Heart left ventricle (tissue), 16 donors: Measurements from ENCODE around the gene CFAP119. TPM values are rescaled to one million over a fixed set of nuclear protein-coding genes. Genes with fewer than 3 reads are reported as not detected.

ENCODE experiments used
- ATAC-seq, 4 donors: fragments of 200-7000 bp; cut with Tn5 transposase; one replicate each; pipeline ENCODE4 v1.9.1; 2020 to 2022; ENCODE audit warnings: moderate library complexity in 4 of 4, mild to moderate bottlenecking in 3 of 4, moderate number of reproducible peaks in 1 of 4
- DNase-seq, 5 donors: peaks; one replicate each; pipeline ENCODE4 v3.0.0-alpha.2; 2020
- H3K27ac ChIP-seq, 12 donors: fragments of 200-600 bp; sonication (generic) in 4 of 12; one replicate each; pipeline versions ENCODE4 v1.5.0 to v1.8.0; 2016 to 2022; ENCODE audit warnings: mild to moderate bottlenecking in 2 of 12
- H3K27me3 ChIP-seq, 9 donors: fragments of 200-600 bp; sonication (generic) in 2 of 9; one replicate each; pipeline versions ENCODE4 v1.5.1 to v1.8.0; 2016 to 2022; ENCODE audit warnings: mild to moderate bottlenecking in 3 of 9
- H3K36me3 ChIP-seq, 9 donors: fragments of 200-600 bp; sonication (generic) in 2 of 9; one replicate each; pipeline versions ENCODE4 v1.5.0 to v1.8.0; 2018 to 2022; ENCODE audit warnings: mild to moderate bottlenecking in 2 of 9
- H3K4me1 ChIP-seq, 12 donors: fragments of 200-600 bp; sonication (generic) in 4 of 12; one replicate each; pipeline versions ENCODE4 v1.5.0 to v1.8.0; 2016 to 2022; ENCODE audit warnings: mild to moderate bottlenecking in 3 of 12
- H3K4me3 ChIP-seq, 12 donors: fragments of 200-600 bp; sonication (generic) in 4 of 12; one replicate each; pipeline versions ENCODE4 v1.5.0 to v1.8.0; 2017 to 2022; ENCODE audit warnings: mild to moderate bottlenecking in 9 of 12, moderate library complexity in 4 of 12
- H3K9me3 ChIP-seq, 12 donors: fragments of 200-600 bp; sonication (generic) in 4 of 12; one replicate each; pipeline versions ENCODE4 v1.5.0 to v1.8.0; 2016 to 2022; ENCODE audit warnings: mild to moderate bottlenecking in 1 of 12
- POLR2A ChIP-seq, 2 donors: fragments of 450-650 bp; IDR thresholded peaks; one replicate each; pipeline ENCODE4 v1.6.1; 2017; ENCODE audit warnings: antibody characterized with exemption in 2 of 2, mild to moderate bottlenecking in 2 of 2, moderate library complexity in 2 of 2
- WGBS, 4 donors: extraction: QIAGEN DNeasy Blood & Tissue Kit in 2 of 4; methylation state at CpG; one replicate each; pipeline versions ENCODE4 v1.1.5 to v1.1.7; 2013 to 2018; 5-methylcytosine and 5-hydroxymethylcytosine counted together
- intact Hi-C, 10 donors: fragments of 100-400 bp; cut with DNase I; formaldehyde crosslinking; loops; one replicate each; pipeline versions ENCODE4 v1.11.1 to v1.14.2; 2022
- polyA plus RNA-seq, 2 donors: library from polyadenylated mRNA; stranded (reverse); fragments of 200-250 nt; gene quantifications; one replicate each; pipeline ENCODE4 v1.2.3, GENCODE V29; 2013
- total RNA-seq, 9 donors: library from RNA; depleted of rRNA in 2 of 9; stranded (reverse); fragments of >200 nt in 2 of 9; fragmentation: NEBNext Ultra II Directional in 3 of 9; extraction: Animal tissue kit (Norgen Biotek cat#: 25700) in 3 of 9; gene quantifications; one replicate each; pipeline versions ENCODE4 v1.1.0 to v1.2.4, GENCODE V29; 2016 to 2023
- TF ChIP-seq, protein P1 (sequence below), 12 donors: fragments of 200-600 bp; sonication (generic) in 4 of 12; IDR thresholded peaks; one replicate each; pipeline versions ENCODE4 v1.5.0 to v1.8.0; 2018 to 2022; ENCODE audit warnings: antibody characterized with exemption in 12 of 12, mild to moderate bottlenecking in 5 of 12
- donor health status: ischemic (EF 13 %, LVEDD 7.1; RV severe dilation, severe dysfunction).
- donor health status: healthy with polysubstance abuse.
- donor health status: DM: no; HTN: yes; CAD: no.
- donor health status: DM: no; HTN: no; CAD: no.
- donor health status: ischemic (EF 25% LVEDD 6.9; RV normal size, moderate dysfunction).
- donor health status: ischemic (EF 25% LVEDD 5.7; RV mildly dilated, moderate dysfunction).
- donor health status: healthy.
- donor health status: DM: yes; HTN: yes; CAD: no.
- donor health status: ischemic (EF 35%, LVEDD 5.7; RV mildly dilated, moderate dysfunction).
- donor health status: nonischemic (EF 11% LVEDD 7.7; RV severe dilation, severe dysfunction).
- donor health status: DM: yes; HTN: yes; CAD: no.
- donor health status: PGD.
- donor health status: ischemic (EF 29% LVEDD 5.4; RV normal size, mild dysfunction).
- donor health status: nonischemic (EF 23%, LVEDD 6.1; RV moderate dilation, normal function).

CFAP119 gene
- total and polyA plus RNA-seq, 11 donors = 0.48 to 2.1 (median 1.0) TPM

DNA sequence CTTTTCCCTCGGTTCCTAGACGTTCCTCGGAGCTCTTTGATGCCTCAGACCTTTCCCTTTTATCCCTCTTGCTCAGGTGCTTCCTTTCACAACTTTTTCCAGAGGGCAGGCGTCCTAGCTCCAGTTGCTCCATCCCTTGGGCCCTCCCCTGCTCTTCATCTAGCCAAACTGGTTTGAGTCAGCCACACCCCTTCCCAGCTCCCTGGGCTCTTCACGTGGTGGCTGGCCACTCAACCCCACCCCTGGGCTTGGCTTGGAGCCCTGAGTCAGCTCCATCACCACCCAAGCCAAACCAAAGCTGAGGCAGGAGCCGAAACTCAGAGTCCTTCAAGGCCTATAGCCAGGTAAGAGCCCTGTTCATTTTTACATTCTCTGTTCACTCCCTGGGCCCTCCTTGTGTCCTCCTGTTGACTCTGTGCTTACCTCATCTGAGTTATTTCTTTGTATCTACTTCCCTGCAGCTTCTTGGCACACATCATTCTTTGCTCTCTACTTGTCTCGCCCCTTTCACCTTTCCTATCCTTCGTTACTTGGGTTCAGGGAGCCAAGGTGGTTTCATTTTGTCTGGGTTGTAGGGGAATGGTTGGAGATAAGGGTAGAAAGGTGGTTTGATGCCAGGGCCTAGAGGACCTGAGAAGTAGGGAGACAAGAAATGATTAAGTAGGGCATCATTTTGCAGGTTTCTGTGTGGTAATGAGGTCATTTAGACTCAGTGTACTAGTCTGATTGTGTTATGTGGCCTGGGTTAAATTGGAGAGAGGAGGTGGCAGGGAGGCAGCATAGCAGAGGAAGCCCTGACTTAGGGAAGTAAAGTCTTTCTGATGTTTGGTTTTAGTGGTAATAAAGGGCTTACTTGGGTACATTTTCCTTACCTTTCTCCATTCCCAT lies 21.3 kb downstream of the CFAP119 start:
- intact Hi-C loops = loop anchor here in 2 of 10 donors (5.0 to 10.0 kb wide), 2 partner anchors 38 to 174 kb away; no protein-coding TSS in a partner anchor
- Histone ChIP-seq H3K4me3 (peak overlapping the region in 2 of 12 donors; percentile 8 to 18), H3K27ac (peak overlapping the region in 8 of 12 donors; percentile 9 to 65 (median 52)), H3K27me3 (no peaks in the 10 kb centered on the region), H3K36me3 (peaks cover 0 to 89% (median 66%) of the 10 kb centered on the region in 9 donors), H3K9me3 (no peaks in the 10 kb centered on the region), H3K4me1 (peaks cover 0 to 33% (median 22%) of the 10 kb centered on the region in 12 donors)
- 38 to 45% (median 41%) methylated on average over 8 of the region's 8 CpGs for WGBS, 4 donors
- no peak for TF ChIP-seq POLR2A (IDR thresholded peaks at IDR 0.05)
- TF ChIP-seq, protein P1, sequence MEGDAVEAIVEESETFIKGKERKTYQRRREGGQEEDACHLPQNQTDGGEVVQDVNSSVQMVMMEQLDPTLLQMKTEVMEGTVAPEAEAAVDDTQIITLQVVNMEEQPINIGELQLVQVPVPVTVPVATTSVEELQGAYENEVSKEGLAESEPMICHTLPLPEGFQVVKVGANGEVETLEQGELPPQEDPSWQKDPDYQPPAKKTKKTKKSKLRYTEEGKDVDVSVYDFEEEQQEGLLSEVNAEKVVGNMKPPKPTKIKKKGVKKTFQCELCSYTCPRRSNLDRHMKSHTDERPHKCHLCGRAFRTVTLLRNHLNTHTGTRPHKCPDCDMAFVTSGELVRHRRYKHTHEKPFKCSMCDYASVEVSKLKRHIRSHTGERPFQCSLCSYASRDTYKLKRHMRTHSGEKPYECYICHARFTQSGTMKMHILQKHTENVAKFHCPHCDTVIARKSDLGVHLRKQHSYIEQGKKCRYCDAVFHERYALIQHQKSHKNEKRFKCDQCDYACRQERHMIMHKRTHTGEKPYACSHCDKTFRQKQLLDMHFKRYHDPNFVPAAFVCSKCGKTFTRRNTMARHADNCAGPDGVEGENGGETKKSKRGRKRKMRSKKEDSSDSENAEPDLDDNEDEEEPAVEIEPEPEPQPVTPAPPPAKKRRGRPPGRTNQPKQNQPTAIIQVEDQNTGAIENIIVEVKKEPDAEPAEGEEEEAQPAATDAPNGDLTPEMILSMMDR (IDR thresholded peaks at IDR 0.05) = no peak
- ATAC-seq (peak; percentile 73 to 90 (median 84)), DNase-seq (peak; percentile 80 to 91 (median 82))

DNA sequence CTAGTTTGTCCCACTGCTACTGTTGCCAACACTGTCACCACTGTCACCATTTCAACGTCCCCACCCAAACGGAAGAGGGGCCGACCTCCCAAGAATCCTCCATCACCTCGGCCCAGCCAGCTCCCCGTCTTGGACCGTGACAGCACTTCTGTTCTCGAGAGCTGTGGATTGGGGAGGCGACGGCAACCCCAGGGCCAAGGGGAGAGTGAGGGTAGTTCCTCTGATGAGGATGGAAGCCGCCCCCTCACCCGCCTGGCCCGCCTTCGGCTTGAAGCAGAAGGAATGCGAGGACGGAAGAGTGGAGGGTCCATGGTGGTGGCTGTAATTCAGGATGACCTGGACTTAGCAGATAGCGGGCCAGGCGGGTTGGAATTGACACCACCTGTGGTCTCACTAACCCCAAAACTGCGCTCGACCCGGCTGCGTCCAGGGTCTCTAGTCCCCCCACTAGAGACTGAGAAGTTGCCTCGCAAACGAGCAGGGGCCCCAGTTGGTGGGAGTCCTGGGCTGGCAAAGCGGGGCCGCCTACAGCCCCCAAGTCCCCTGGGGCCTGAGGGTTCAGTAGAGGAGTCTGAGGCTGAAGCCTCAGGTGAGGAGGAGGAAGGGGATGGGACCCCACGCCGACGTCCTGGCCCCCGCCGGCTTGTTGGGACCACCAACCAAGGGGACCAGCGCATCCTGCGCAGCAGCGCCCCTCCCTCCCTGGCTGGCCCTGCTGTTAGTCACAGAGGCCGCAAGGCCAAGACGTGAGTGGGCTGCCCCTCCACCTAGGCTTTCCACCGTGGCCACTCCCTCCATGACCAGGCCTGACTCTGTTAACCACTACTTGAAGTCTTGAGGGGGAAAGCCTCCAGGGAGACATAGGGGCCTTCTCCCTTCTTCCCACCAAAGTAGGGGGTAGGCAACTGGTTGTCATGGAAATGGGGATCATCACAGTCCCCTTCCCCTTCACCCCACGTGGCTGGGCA lies 22.6 kb downstream of the CFAP119 start:
- peaks cover 0 to 86% (median 64%) of the 10 kb centered on the region in 9 donors for H3K36me3 ChIP-seq
- peak overlapping the region in 1 of 12 donors; percentile 20 for H3K27ac ChIP-seq
- ATAC-seq (no peak), DNase-seq (peak in 1 of 5 donors; percentile 25)
- no peaks in the 10 kb centered on the region for H3K9me3 ChIP-seq
- WGBS, 4 donors = 88 to 91% (median 89%) methylated on average over 23 to 37 of the region's 37 CpGs
- peaks cover 0 to 33% (median 22%) of the 10 kb centered on the region in 12 donors for H3K4me1 ChIP-seq
- no peaks in the 10 kb centered on the region for H3K27me3 ChIP-seq
- TF ChIP-seq POLR2A (IDR thresholded peaks at IDR 0.05) = no peak
- TF ChIP-seq, protein P1 (IDR thresholded peaks at IDR 0.05) = no peak
- intact Hi-C loops = no loop called here
- H3K4me3 ChIP-seq = no peak overlapping the region

DNA sequence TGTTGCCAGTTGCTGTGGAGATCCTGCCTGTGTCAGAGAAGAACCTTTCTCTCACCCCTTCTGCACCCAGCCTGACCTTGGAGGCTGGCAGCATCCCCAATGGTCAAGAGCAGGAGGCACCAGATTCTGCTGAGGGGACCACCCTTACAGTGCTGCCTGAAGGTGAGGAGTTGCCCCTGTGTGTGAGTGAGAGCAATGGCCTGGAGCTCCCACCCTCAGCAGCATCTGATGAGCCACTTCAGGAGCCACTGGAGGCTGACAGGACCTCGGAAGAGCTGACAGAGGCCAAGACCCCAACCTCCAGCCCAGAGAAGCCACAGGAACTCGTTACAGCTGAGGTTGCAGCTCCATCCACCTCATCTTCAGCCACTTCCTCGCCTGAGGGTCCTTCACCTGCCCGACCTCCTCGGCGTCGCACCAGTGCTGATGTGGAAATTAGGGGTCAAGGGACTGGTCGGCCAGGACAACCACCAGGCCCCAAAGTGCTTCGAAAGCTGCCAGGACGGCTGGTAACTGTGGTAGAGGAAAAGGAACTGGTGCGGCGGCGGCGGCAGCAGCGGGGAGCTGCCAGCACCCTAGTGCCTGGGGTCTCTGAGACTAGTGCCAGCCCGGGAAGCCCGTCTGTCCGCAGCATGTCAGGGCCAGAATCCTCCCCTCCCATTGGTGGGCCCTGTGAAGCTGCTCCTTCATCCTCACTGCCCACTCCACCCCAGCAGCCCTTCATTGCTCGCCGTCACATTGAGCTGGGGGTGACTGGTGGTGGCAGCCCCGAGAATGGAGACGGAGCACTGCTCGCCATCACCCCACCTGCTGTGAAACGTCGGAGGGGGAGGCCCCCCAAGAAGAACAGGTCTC lies 23.8 kb downstream of the CFAP119 start:
- no peak for DNase-seq
- H3K4me3 ChIP-seq = no peak overlapping the region
- H3K4me1 ChIP-seq = peaks cover 0 to 29% (median 22%) of the 10 kb centered on the region in 12 donors
- ATAC-seq = no peak
- H3K36me3 ChIP-seq = peaks cover 0 to 88% (median 74%) of the 10 kb centered on the region in 9 donors
- no peaks in the 10 kb centered on the region for H3K9me3 ChIP-seq
- TF ChIP-seq, protein P1 (IDR thresholded peaks at IDR 0.05) = no peak
- no peak for TF ChIP-seq POLR2A (IDR thresholded peaks at IDR 0.05)
- no peaks in the 10 kb centered on the region for H3K27me3 ChIP-seq
- intact Hi-C loops = no loop called here
- WGBS, 4 donors = 92 to 95% (median 93%) methylated on average over 19 to 25 of the region's 25 CpGs
- H3K27ac ChIP-seq = no peak overlapping the region
